Gastrocnemius medialis (tissue), 4 donors: ENCODE results near the gene HAUS2.

ENCODE experiments used
- CTCF ChIP-seq, 5 experiments: fragments of 450-650 bp in 3 of 5; fragments of 200-600 bp in 2 of 5; sonication (generic) in 2 of 5; IDR thresholded peaks in 4 of 5; conservative IDR thresholded peaks in 1 of 5; 1 replicate in 4 of 5; 2 replicates in 1 of 5; pipeline ENCODE4 v1.5.1; 2016 to 2019; ENCODE audit warnings: antibody characterized with exemption in 5 of 5, mild to moderate bottlenecking in 3 of 5, moderate library complexity in 3 of 5
- POLR2A ChIP-seq, 2 donors: fragments of 450-650 bp; IDR thresholded peaks; one replicate each; pipeline ENCODE4 v1.6.1; 2017; ENCODE audit warnings: antibody characterized with exemption in 2 of 2, mild to moderate bottlenecking in 2 of 2, moderate library complexity in 2 of 2

GRCh38 chr15:42499858-42500609 lies 48.6 kb upstream of the HAUS2 start:
- TF ChIP-seq CTCF (IDR thresholded peaks at IDR 0.05 in 4 of 5, conservative IDR thresholded peaks at IDR 0.05 in 1 of 5) (no peak), POLR2A (IDR thresholded peaks at IDR 0.05) (no peak)
